IPS-NIHi7 (cell line): ENCODE measurements around the gene PITPNM1.
"Not testable (repeated sequence)": the region's sequence is repeated elsewhere in the genome, so short reads cannot be mapped to it uniquely, and the experiment has no call there.

Source experiments
- DNase-seq: peaks from one replicate; pipeline ENCODE4 v3.0.0; 2012; ENCODE audit warnings: mixed read lengths; ENCODE audit errors: extremely low spot score

Gene PITPNM1

GRCh38 chr11:67523556-67524479 is 18.7 kb upstream of the PITPNM1 start:
- DNase-seq = no peak

GRCh38 chr11:67522844-67523555 is 17.8 kb upstream of the PITPNM1 start, which contains the start of gene CABP2:
CABP2 (minus strand) TSS chr11:67523446; CDS start chr11:67523326, 120 bp downstream.
- DNase-seq = no peak

- no peak for DNase-seq
Measured at GRCh38 chr11:67522338-67522737, 17.2 kb upstream of the PITPNM1 start.

- DNase-seq = no peak
Measured at GRCh38 chr11:67521924-67522323, 16.8 kb upstream of the PITPNM1 start.

- DNase-seq = no peak
Measured at GRCh38 chr11:67520856-67521824, 16.0 kb upstream of the PITPNM1 start.

- no peak for DNase-seq
Measured at GRCh38 chr11:67519726-67520125, 14.6 kb upstream of the PITPNM1 start.

GRCh38 chr11:67517784-67518552 is 12.8 kb upstream of the PITPNM1 start:
- no peak for DNase-seq

- DNase-seq = no peak
Measured at GRCh38 chr11:67516806-67517205, 11.6 kb upstream of the PITPNM1 start.

GRCh38 chr11:67514116-67514515 is 9.0 kb upstream of the PITPNM1 start:
- no peak for DNase-seq

GRCh38 chr11:67511558-67511957 is 6.4 kb upstream of the PITPNM1 start:
- not testable (repeated sequence) for DNase-seq

GRCh38 chr11:67510023-67510345 is 4.8 kb upstream of the PITPNM1 start:
- DNase-seq = no peak

GRCh38 chr11:67508486-67509121 is 3.4 kb upstream of the PITPNM1 start:
- peak; percentile 100 for DNase-seq

- peak; percentile 99 for DNase-seq
Measured at GRCh38 chr11:67507864-67508485, 2.8 kb upstream of the PITPNM1 start, which contains the start of gene CDK2AP2. CDK2AP2 (minus strand) TSS chr11:67508162; CDS start chr11:67508082, 80 bp downstream.

- DNase-seq = peak; percentile 43
Measured at GRCh38 chr11:67507242-67507863, 2.2 kb upstream of the PITPNM1 start.

- no peak for DNase-seq
Measured at GRCh38 chr11:67506426-67507051, 1.4 kb upstream of the PITPNM1 start.

- peak; percentile 81 for DNase-seq
Measured at GRCh38 chr11:67505605-67506396, 638 bp upstream of the PITPNM1 start.

- peak; percentile 61 for DNase-seq
Measured at GRCh38 chr11:67504005-67504949, 886 bp downstream of the PITPNM1 start.
